NCI-H2107 (cell line): Measurements from ENCODE around the gene CAMSAP1.

Source experiments
- DNase-seq: peaks from one replicate; lab custom pipeline; 2025; lab: John Stamatoyannopoulos, UW

The CAMSAP1 gene

GRCh38 chr9:135774239-135774747 is 133.1 kb downstream of the CAMSAP1 start:
- DNase-seq: no peak

- no peak for DNase-seq
Observed at GRCh38 chr9:135773530-135774238, 133.7 kb downstream of the CAMSAP1 start.

- DNase-seq: no peak
Observed at GRCh38 chr9:135772702-135773493, 134.4 kb downstream of the CAMSAP1 start.

- DNase-seq: no peak
Observed at GRCh38 chr9:135772056-135772646, 135.2 kb downstream of the CAMSAP1 start.

- no peak for DNase-seq
Observed at GRCh38 chr9:135771401-135772051, 135.8 kb downstream of the CAMSAP1 start.

GRCh38 chr9:135770771-135771170 is 136.6 kb downstream of the CAMSAP1 start:
- DNase-seq: no peak

- no peak for DNase-seq
Observed at GRCh38 chr9:135770203-135770535, 137.2 kb downstream of the CAMSAP1 start.

GRCh38 chr9:135769489-135770202 is 137.7 kb downstream of the CAMSAP1 start:
- no peak for DNase-seq

GRCh38 chr9:135768516-135769218 is 138.7 kb downstream of the CAMSAP1 start:
- no peak for DNase-seq

GRCh38 chr9:135766707-135767106 is 140.6 kb downstream of the CAMSAP1 start:
- DNase-seq: no peak

- DNase-seq: no peak
Observed at GRCh38 chr9:135766251-135766650, 141.1 kb downstream of the CAMSAP1 start.

GRCh38 chr9:135765416-135765815 is 141.9 kb downstream of the CAMSAP1 start:
- DNase-seq: no peak

GRCh38 chr9:135764731-135765130 is 142.6 kb downstream of the CAMSAP1 start:
- DNase-seq: no peak

GRCh38 chr9:135763716-135764446 is 143.5 kb downstream of the CAMSAP1 start:
- DNase-seq: no peak

- DNase-seq: no peak
Observed at GRCh38 chr9:135762921-135763320, 144.4 kb downstream of the CAMSAP1 start.

- DNase-seq: no peak
Observed at GRCh38 chr9:135761845-135762168, 145.5 kb downstream of the CAMSAP1 start.

GRCh38 chr9:135761150-135761844 is 146.0 kb downstream of the CAMSAP1 start:
- DNase-seq: no peak

- DNase-seq: no peak
Observed at GRCh38 chr9:135760465-135760864, 146.9 kb downstream of the CAMSAP1 start.

GRCh38 chr9:135759676-135760300 is 147.6 kb downstream of the CAMSAP1 start:
- no peak for DNase-seq
